Neural cell (in vitro differentiated cells): ENCODE measurements around the gene PRG3. TPM values are rescaled to one million over a fixed set of nuclear protein-coding genes. Genes with fewer than 3 reads are reported as not detected.

Source experiments
- H2AFZ ChIP-seq: fragments of 200-600, 300-800 bp; sonication (generic), shearing (Covaris generic); 2 replicates; pipeline ENCODE4 v1.6.0; 2014; ENCODE audit warnings: low read depth, mild to moderate bottlenecking, antibody characterized with exemption, low read length, moderate library complexity
- H3F3A ChIP-seq: fragments of 200-600 bp; shearing (Covaris generic); 2 replicates; pipeline ENCODE4 v1.6.1; 2016; ENCODE audit warnings: mild to moderate bottlenecking, moderate library complexity, mixed read lengths, antibody characterized with exemption, low read length; ENCODE audit not compliant: insufficient read depth, poor library complexity, severe bottlenecking
- H3K27ac ChIP-seq: fragments of 200-600, 300-800 bp; sonication (generic), shearing (Covaris generic); 2 replicates; pipeline ENCODE4 v1.5.1; 2014; ENCODE audit warnings: mild to moderate bottlenecking, low read length, moderate library complexity
- H3K27me3 ChIP-seq: fragments of 300-800, 200-600 bp; sonication (generic), shearing (Covaris generic); 2 replicates; pipeline ENCODE4 v1.6.0; 2014; ENCODE audit warnings: mild to moderate bottlenecking, low read depth, low read length, moderate library complexity; ENCODE audit not compliant: insufficient read depth
- H3K36me3 ChIP-seq: fragments of 300-800, 200-600 bp; sonication (generic), shearing (Covaris generic); 2 replicates; pipeline ENCODE4 v1.5.1; 2014; ENCODE audit warnings: mild to moderate bottlenecking, antibody characterized with exemption, low read length, moderate library complexity; ENCODE audit not compliant: insufficient read depth
- H3K4me2 ChIP-seq: fragments of 300-800, 200-600 bp; sonication (generic), shearing (Covaris generic); 2 replicates; pipeline ENCODE4 v1.6.0; 2014; ENCODE audit warnings: mild to moderate bottlenecking, low read length
- H3K4me3 ChIP-seq: fragments of 300-800, 200-600 bp; sonication (generic), shearing (Covaris generic); 2 replicates; pipeline ENCODE4 v1.5.1; 2014; ENCODE audit warnings: mild to moderate bottlenecking, low read length, moderate library complexity
- H3K79me2 ChIP-seq: fragments of 200-600 bp; shearing (Covaris generic); replicated peaks from 2 replicates; pipeline ENCODE4 v1.6.0; 2014; ENCODE audit warnings: mild to moderate bottlenecking, low read length, moderate library complexity; ENCODE audit not compliant: insufficient read depth
- H3K9ac ChIP-seq: fragments of 300-800, 200-600 bp; sonication (generic), shearing (Covaris generic); 2 replicates; pipeline ENCODE4 v1.6.1; 2016; ENCODE audit warnings: mild to moderate bottlenecking, low read length, mixed read lengths
- H3K9me2 ChIP-seq: fragments of 200-600 bp; shearing (Covaris generic); 2 replicates; pipeline ENCODE4 v1.6.1; 2016; ENCODE audit warnings: mild to moderate bottlenecking, low read length, mixed read lengths; ENCODE audit not compliant: insufficient read depth
- H3K9me3 ChIP-seq: fragments of 200-600, 300-800 bp; sonication (generic), shearing (Covaris generic); 2 replicates; pipeline ENCODE4 v1.6.1; 2016; ENCODE audit warnings: mild to moderate bottlenecking, mixed run types, low read length, moderate library complexity, mixed read lengths
- H4K20me1 ChIP-seq: fragments of 200-600 bp; shearing (Covaris generic); 2 replicates; pipeline ENCODE4 v1.6.1; 2016; ENCODE audit warnings: mild to moderate bottlenecking, mixed run types; ENCODE audit not compliant: insufficient read depth
- EP300 ChIP-seq: fragments of 450-650 bp; conservative IDR thresholded peaks from 2 replicates; pipeline ENCODE4 v1.6.1; 2014; ENCODE audit warnings: antibody characterized with exemption, mild to moderate bottlenecking, moderate library complexity; ENCODE audit not compliant: poor library complexity, severe bottlenecking
- EZH2 ChIP-seq: fragments of 200-600, 300-800 bp; shearing (Covaris generic), sonication (generic); IDR thresholded peaks from 2 replicates; pipeline ENCODE4 v1.6.1; 2014; ENCODE audit warnings: antibody characterized with exemption, low read length, borderline replicate concordance, mild to moderate bottlenecking; ENCODE audit not compliant: insufficient read depth, poor library complexity, severe bottlenecking
- MXI1 ChIP-seq: fragments of 450-650 bp; conservative IDR thresholded peaks from 2 replicates; pipeline ENCODE4 v1.6.1; 2014; ENCODE audit warnings: antibody characterized with exemption, mild to moderate bottlenecking; ENCODE audit not compliant: poor library complexity, severe bottlenecking
- POLR2AphosphoS5 ChIP-seq: IDR thresholded peaks from 2 replicates; pipeline ENCODE4 v1.6.1; 2012
- REST ChIP-seq: IDR thresholded peaks from 2 replicates; pipeline ENCODE4 v1.6.1; 2012; ENCODE audit warnings: borderline replicate concordance
- SMC3 ChIP-seq: fragments of 450-650 bp; conservative IDR thresholded peaks from 2 replicates; pipeline ENCODE4 v1.6.1; 2014; ENCODE audit warnings: antibody characterized with exemption, mild to moderate bottlenecking, moderate library complexity; ENCODE audit not compliant: poor library complexity
- TAF1 ChIP-seq: IDR thresholded peaks from 2 replicates; pipeline ENCODE4 v1.6.1; 2012; ENCODE audit warnings: low read depth
- polyA plus RNA-seq: library from polyadenylated mRNA; depleted of rRNA; stranded (reverse); fragments of >200 nt; gene quantifications from 2 replicates; pipeline ENCODE4 v1.2.3, GENCODE V29; 2014
- TF ChIP-seq, protein P1 (sequence below): fragments of 450-650 bp; IDR thresholded peaks from 2 replicates; pipeline ENCODE4 v1.5.1; 2014; ENCODE audit warnings: antibody characterized with exemption, mild to moderate bottlenecking, moderate library complexity; ENCODE audit not compliant: poor library complexity, severe bottlenecking

PRG3 gene
- polyA plus RNA-seq, 1 donor from 2014 or later = not detected

GRCh38 chr11:57417056-57417455 lies 36.1 kb upstream of the PRG3 start:
- Histone ChIP-seq H3K36me3 (no peaks in the 10 kb centered on the region), H2AFZ (no peak overlapping the region), H3K4me3 (no peak overlapping the region), H4K20me1 (no peaks in the 10 kb centered on the region), H3K9me2 (no peaks in the 10 kb centered on the region), H3K4me2 (no peak overlapping the region), H3K79me2 (no peaks in the 10 kb centered on the region), H3K9me3 (no peaks in the 10 kb centered on the region), H3K9ac (no peak overlapping the region), H3K27me3 (no peaks in the 10 kb centered on the region), H3F3A (no peaks in the 10 kb centered on the region), H3K27ac (no peak overlapping the region)
- TF ChIP-seq SMC3 (no peak), POLR2AphosphoS5 (no peak), EZH2 (no peak), REST (no peak), TAF1 (no peak)

DNA sequence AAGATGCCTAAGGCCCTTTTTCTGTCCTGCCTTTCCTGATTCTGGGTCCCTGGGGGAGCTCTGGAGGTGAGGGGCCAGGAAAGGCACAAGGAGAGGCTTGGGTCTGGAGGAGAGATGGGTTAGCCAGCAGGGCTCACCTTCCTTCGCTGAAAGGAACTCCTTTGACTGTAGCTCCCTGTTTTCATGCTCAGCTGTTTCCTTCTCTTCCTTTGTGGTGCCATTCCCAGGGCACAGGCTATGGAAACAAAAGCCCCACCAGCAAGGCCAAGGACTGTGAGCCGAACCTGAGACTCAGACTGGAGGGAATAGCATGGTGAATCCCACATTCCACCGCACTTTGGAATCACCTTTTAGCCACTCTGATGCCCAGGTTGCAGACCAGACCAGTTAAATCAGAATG lies 35.5 kb upstream of the PRG3 start:
- Histone ChIP-seq H3F3A (no peaks in the 10 kb centered on the region), H3K9ac (no peak overlapping the region), H3K36me3 (no peaks in the 10 kb centered on the region), H3K4me3 (no peak overlapping the region), H3K9me2 (no peaks in the 10 kb centered on the region), H3K27ac (no peak overlapping the region), H4K20me1 (no peaks in the 10 kb centered on the region), H3K9me3 (no peaks in the 10 kb centered on the region), H3K27me3 (no peaks in the 10 kb centered on the region), H3K79me2 (no peaks in the 10 kb centered on the region), H3K4me2 (no peak overlapping the region), H2AFZ (no peak overlapping the region)
- no peak for TF ChIP-seq EZH2
- no peak for TF ChIP-seq POLR2AphosphoS5
- no peak for TF ChIP-seq TAF1
- TF ChIP-seq REST = no peak

- H3K27me3 ChIP-seq = no peaks in the 10 kb centered on the region
- H3F3A ChIP-seq = no peaks in the 10 kb centered on the region
- no peak overlapping the region for H2AFZ ChIP-seq
- no peaks in the 10 kb centered on the region for H3K79me2 ChIP-seq
- H4K20me1 ChIP-seq = no peaks in the 10 kb centered on the region
- H3K9ac ChIP-seq = no peak overlapping the region
- H3K36me3 ChIP-seq = no peaks in the 10 kb centered on the region
- H3K27ac ChIP-seq = no peak overlapping the region
- H3K4me3 ChIP-seq = no peak overlapping the region
- no peaks in the 10 kb centered on the region for H3K9me2 ChIP-seq
- H3K4me2 ChIP-seq = no peak overlapping the region
- H3K9me3 ChIP-seq = no peaks in the 10 kb centered on the region
- TF ChIP-seq, protein P1, sequence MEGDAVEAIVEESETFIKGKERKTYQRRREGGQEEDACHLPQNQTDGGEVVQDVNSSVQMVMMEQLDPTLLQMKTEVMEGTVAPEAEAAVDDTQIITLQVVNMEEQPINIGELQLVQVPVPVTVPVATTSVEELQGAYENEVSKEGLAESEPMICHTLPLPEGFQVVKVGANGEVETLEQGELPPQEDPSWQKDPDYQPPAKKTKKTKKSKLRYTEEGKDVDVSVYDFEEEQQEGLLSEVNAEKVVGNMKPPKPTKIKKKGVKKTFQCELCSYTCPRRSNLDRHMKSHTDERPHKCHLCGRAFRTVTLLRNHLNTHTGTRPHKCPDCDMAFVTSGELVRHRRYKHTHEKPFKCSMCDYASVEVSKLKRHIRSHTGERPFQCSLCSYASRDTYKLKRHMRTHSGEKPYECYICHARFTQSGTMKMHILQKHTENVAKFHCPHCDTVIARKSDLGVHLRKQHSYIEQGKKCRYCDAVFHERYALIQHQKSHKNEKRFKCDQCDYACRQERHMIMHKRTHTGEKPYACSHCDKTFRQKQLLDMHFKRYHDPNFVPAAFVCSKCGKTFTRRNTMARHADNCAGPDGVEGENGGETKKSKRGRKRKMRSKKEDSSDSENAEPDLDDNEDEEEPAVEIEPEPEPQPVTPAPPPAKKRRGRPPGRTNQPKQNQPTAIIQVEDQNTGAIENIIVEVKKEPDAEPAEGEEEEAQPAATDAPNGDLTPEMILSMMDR = no peak
- TF ChIP-seq EP300 = no peak
- no peak for TF ChIP-seq SMC3
- no peak for TF ChIP-seq POLR2AphosphoS5
- TF ChIP-seq REST = no peak
- no peak for TF ChIP-seq TAF1
- TF ChIP-seq MXI1 = no peak
Observed at GRCh38 chr11:57414612-57415212, 33.8 kb upstream of the PRG3 start.
